Activated naive CD4-positive, alpha-beta T cell treated with anti-CD3 and anti-CD28 coated beads, Interleukin-2, amount 10 ng/mL, durations not matched to agents 5 hours and 36 hours (primary cell): ENCODE data around the gene AK3. TPM values are rescaled to one million over a fixed set of nuclear protein-coding genes. Genes with fewer than 3 reads are reported as not detected.

ENCODE experiments used
- total RNA-seq, 2 experiments: library from RNA; stranded (reverse); gene quantifications; one replicate each; pipeline ENCODE4 v1.2.3, GENCODE V29; 2021

The AK3 gene
- total RNA-seq: 10 to 100 TPM; 38.4 to 38.7 TPM

DNA sequence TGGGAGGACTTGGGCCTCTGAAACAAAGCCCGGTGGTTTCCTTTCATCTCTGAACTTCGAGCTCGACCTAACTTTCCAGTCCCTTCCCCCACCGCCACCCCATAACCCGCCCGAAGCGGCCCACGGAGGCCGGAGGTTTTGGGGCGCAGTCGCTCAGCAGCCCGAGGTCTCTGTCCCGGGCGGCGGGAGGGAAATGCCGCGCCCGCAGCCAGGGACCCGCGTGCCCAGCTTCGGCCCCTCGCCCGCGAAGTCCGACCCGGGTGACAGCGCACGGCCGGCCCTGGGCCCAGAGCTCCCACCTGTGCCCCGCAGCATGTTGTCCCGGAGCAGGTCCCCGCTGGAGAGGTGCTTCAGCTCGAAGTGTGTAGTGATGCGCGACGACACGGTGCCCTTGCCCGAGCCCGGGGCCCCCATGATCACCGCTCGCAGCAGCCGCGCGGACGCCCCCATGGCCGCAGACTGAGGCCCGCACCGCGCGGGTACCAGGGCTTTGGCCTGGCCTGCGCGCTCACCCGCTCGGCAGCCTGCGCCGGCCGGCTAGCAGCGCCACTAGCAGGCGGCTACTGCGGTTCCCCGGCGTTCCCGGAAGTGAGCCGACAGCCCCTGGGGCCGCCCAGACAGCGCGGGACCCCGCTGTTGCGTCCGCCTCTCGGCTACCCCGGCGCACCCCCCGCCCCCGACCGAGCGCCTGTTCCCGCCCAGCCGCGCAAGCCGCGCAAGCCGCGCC lies at the start of gene AK3:
Gene AK3 (minus strand): TSS at position 565 of the 727 bp plus-strand sequence. CDS start 115 bp downstream, at position 450.

DNA sequence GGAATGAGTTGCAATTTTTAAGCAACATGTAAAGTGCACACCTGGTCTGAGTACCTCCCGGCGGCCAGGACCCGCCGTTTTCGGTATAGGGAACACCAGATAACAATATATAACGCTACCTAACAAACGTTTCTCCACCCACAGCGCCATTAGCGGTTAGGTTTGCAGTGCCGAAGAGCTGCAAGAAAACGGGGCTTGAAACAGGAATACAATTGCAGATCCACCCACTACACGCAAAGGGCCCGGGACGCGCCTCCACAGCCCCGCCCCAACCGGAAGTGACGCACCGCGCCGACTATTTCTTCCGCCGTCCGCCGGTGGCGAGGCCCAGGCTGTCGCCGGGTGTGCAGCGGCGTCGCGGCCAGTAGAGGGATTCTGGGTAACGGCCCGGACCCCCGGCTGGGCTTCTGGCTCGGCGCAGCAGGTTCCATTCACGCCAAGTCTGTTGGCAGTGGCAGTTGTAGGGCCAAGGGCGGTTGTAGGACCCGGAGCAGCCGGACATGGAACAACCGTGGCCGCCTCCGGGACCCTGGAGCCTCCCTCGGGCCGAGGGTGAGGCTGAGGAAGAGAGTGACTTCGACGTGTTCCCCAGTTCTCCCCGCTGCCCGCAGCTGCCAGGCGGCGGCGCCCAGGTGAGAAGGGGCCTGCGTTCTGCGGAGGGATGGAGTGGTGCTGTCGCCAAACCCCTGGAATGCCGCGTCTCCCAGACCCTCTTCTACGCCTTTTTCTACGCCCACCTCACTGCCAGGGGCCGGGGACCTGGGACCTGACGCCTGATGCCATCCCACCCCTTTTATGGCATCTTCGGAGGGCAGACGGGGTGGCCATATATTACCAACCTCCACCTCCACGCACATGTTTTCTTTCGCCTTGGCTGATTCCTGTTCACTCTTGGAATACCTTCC lies 61.5 kb downstream of the AK3 start, which contains the start of gene CDC37L1:
Gene CDC37L1 (plus strand): TSS at position 302 of the 905 bp plus-strand sequence. CDS start 199 bp downstream, at position 501.

DNA sequence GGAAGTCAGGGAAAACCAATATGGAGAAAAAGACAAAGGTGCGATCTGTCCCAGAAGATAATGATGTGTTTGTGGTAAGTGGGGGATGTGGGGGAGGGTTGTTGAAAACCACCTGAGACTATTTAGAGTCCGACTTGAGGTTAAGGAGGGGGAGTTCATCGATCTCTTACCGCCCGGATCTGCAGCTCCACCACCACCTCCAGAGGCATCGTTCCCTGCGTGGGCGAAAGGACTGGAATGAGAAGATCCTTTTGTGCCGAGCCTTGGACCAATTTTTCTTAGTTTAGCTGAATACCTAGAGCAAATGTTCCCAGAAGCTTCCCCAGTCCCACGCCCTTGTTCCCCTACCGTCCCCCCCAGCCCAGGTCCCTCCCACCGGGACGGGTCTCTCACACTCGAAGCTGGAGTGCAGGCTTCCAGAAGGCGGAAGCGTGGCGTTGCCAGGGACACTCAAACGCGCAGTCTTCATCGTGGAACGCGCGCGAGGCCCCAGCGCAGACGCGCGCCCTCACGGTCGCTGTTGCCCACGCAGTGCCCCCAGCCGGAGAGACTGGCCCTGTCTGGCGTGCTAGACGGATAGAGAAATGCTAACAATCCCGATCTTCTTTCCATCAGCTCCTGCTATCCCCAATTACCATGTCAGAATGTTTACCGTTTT lies 74.8 kb downstream of the AK3 start, which contains the start of gene SPATA6L:
Gene SPATA6L (minus strand): TSS at position 439 of the 658 bp plus-strand sequence. CDS start 230 bp downstream, at position 209.

DNA sequence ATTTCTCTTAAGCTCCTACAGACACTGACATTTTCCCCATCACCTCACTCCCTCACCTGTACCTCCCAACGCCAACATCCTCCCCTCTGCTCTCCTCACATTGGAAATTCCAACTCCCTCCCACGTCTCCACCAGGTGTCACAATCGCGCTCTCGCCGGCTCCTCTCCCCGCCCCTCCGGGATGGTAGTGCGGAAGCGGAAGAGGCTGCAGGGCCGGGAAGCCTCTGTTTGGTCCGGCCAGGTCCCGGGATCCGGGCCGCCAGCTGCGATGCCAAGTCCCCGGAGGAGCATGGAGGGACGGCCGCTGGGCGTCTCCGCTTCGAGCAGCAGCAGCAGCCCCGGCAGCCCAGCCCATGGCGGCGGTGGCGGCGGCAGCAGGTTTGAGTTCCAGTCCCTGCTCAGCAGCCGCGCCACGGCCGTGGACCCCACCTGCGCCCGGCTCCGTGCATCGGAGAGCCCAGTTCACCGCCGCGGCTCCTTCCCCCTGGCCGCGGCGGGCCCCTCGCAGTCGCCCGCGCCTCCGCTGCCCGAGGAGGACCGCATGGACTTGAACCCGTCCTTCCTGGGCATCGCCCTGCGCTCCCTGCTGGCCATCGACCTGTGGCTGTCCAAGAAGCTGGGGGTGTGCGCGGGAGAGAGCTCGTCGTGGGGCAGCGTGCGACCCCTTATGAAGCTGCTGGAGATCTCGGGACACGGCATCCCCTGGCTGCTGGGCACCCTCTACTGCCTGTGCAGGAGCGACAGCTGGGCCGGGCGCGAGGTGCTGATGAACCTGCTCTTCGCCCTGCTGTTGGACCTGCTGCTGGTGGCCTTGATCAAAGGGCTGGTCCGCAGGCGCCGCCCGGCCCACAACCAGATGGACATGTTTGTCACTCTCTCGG lies 78.7 kb downstream of the AK3 start, which contains the start of gene PLPP6:
Gene PLPP6 (plus strand): TSS at position 187 of the 881 bp plus-strand sequence. CDS start 82 bp downstream, at position 269.

Other genes with a start within 250 kb of the AK3 start
- gene PLPP6, start 78.9 kb downstream of the AK3 start, total RNA-seq: 10 to 100 TPM in 1 of 2 experiments, 1 to 10 TPM in 1; 9.5 to 10.1 TPM
- gene SPATA6L, start 74.7 kb downstream of the AK3 start, total RNA-seq: under 1 TPM; 0.33 to 0.43 TPM
- gene CDC37L1, start 61.6 kb downstream of the AK3 start, total RNA-seq: 10 to 100 TPM; 11.2 to 11.9 TPM
- 10 to 100 TPM; 13.6 to 16.0 TPM for gene RCL1, start 51.7 kb upstream of the AK3 start, total RNA-seq
- 10 to 100 TPM; 54.6 to 60.3 TPM for gene JAK2, start 244.1 kb upstream of the AK3 start, total RNA-seq